Ovary (tissue), 3 donors: Measurements from ENCODE around the gene ZNF277.

ENCODE experiments used
- CTCF ChIP-seq, 3 donors: fragments of 450-650 bp in 2 of 3; fragments of 200-600 bp in 1 of 3; IDR thresholded peaks; one replicate each; pipeline versions ENCODE4 v1.5.1 to v1.8.0; 2016 to 2022; ENCODE audit warnings: antibody characterized with exemption in 3 of 3, mild to moderate bottlenecking in 1 of 3
- POLR2A ChIP-seq: fragments of 450-650 bp; IDR thresholded peaks from one replicate; pipeline ENCODE4 v1.6.1; 2017; ENCODE audit warnings: antibody characterized with exemption, mild to moderate bottlenecking, moderate library complexity
- donor health status: DM: no; HTN: no; CAD: no.

- TF ChIP-seq CTCF (IDR thresholded peaks at IDR 0.05) (no peak), POLR2A (no peak)
These were observed 46.2 kb downstream of the ZNF277 start for GRCh38 chr7:112252691-112253090.
